OCI-LY3 (cell line): ENCODE measurements around the gene ADGRG4.

Experiments used
- EZH2phosphoT487 ChIP-seq: fragments of 200-600 bp; shearing (Covaris generic); IDR thresholded peaks from 2 replicates; pipeline ENCODE4 v1.6.1; 2018; ENCODE audit warnings: antibody characterized with exemption, mixed run types, low read depth
- TF ChIP-seq, protein P1 (sequence below): fragments of 200-600, 300-600 bp; sonication (generic); IDR thresholded peaks from 2 replicates; pipeline ENCODE4 v1.5.1; 2014; ENCODE audit warnings: antibody characterized with exemption, low read length, low read depth

DNA sequence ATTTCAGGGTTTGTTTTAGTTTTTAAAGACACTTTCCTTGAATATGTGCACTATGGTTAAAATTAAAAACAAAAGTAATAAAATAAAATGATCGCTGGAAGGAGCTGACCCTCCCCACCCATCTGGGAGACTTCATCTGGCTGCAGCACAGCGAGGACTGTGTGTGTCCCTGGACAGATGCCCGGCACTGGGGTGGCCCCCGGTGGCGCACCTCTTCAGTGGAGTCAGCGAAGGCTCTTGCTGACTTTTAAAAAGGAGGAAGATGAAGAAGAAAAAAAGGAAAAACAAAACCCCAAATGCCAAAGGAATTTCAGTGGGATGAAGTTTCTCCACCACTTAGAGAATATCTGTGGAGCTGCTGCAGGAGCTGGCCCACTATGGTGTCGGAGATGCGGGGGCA is 5.4 kb upstream of the ADGRG4 start:
- TF ChIP-seq, protein P1, sequence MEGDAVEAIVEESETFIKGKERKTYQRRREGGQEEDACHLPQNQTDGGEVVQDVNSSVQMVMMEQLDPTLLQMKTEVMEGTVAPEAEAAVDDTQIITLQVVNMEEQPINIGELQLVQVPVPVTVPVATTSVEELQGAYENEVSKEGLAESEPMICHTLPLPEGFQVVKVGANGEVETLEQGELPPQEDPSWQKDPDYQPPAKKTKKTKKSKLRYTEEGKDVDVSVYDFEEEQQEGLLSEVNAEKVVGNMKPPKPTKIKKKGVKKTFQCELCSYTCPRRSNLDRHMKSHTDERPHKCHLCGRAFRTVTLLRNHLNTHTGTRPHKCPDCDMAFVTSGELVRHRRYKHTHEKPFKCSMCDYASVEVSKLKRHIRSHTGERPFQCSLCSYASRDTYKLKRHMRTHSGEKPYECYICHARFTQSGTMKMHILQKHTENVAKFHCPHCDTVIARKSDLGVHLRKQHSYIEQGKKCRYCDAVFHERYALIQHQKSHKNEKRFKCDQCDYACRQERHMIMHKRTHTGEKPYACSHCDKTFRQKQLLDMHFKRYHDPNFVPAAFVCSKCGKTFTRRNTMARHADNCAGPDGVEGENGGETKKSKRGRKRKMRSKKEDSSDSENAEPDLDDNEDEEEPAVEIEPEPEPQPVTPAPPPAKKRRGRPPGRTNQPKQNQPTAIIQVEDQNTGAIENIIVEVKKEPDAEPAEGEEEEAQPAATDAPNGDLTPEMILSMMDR: no peak
- TF ChIP-seq EZH2phosphoT487: no peak
